GM15510 (cell line): ENCODE results near the gene NAA60.

Experiments
- POLR2A ChIP-seq: IDR thresholded peaks from 3 replicates; pipeline ENCODE4 v1.6.1; 2011; ENCODE audit warnings: borderline replicate concordance; ENCODE audit not compliant: insufficient read length; ENCODE audit errors: extremely low read depth

The NAA60 gene

GRCh38 chr16:3457434-3458252 is 14.2 kb downstream of the NAA60 start:
- TF ChIP-seq POLR2A = peak; percentile 82

DNA sequence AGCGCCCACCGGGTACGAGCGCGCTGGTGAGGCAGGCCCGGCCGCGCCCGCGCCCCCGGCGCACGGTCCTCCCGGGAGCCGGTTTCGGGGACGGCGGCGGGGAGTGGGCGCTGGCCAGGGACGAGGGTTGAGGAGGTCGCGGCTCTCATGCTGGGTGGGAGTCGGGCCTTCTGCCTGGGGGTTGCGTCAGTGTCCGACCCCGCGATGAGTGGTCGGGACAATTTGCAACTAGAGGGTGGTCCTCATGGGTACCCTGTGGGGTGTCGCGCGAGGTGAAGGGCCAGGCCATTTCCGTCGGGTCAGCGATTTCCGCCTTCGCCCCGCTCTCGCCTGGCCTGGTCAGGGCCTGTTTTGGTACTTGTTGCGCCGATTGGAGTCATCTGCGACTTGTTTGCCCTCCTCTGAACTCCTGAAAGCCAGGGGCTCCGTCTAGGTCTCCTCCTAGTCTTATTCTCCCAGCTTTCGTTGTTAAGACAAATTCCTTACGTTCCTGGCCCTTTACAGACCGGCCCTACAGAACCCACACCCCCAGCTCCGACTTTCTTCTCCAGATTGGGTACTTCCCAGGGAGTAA is 14.9 kb downstream of the NAA60 start:
- no peak for TF ChIP-seq POLR2A

GRCh38 chr16:3458852-3459361 is 15.4 kb downstream of the NAA60 start:
- TF ChIP-seq POLR2A = no peak

DNA sequence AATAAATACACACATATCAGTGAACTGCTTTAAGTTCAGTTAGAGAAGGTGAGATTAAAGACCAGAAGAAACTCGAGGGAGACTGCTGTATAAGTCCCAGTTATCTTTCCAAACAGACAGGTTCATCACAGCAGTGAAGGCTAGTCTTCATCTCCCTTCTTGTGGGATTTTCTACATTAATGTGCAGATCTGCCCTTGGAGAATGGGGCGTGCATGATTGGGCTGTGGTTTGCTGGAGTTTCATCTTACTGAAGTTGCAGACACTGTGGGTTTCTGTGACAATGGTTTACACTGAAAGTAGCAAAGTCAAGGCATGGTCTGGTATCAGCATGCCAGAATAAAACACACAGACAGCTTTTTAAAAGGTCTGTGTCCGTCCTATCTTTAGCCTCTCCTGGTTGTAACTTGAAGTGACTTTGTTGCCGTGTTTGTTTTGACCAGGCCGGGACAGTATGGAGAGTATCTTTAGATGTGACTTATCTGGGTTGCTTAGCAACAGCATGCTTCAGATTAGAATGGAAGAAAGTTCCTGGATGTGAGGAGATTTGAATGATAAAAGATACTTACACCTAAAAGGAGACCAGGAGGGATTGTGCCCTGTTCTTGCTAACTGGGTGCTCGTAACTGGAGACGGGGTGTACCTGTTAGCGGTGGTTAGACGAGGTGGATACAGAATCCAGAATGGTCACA is 16.1 kb downstream of the NAA60 start:
- no peak for TF ChIP-seq POLR2A

DNA sequence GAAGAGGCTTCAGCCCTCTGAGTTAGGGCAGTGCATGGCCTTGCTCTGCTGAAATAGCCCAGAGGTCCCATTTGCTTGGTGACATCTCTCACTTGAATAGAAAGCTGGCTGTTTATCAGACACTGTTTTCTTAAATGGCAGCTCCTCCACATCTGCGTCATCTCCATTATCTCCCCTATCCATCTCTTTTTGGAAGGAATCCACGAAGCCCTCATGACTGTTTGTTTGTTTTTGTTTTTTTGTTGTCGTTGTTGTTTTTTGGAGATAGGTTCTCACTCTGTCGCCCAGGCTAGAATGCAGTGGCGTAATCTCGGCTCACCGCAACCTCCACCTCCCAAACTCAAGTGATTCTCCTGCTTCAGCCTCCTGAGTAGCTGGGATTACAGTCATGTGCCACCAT is 16.6 kb downstream of the NAA60 start:
- TF ChIP-seq POLR2A = no peak

- TF ChIP-seq POLR2A = no peak
These were observed 17.1 kb downstream of the NAA60 start for GRCh38 chr16:3460585-3460984.

DNA sequence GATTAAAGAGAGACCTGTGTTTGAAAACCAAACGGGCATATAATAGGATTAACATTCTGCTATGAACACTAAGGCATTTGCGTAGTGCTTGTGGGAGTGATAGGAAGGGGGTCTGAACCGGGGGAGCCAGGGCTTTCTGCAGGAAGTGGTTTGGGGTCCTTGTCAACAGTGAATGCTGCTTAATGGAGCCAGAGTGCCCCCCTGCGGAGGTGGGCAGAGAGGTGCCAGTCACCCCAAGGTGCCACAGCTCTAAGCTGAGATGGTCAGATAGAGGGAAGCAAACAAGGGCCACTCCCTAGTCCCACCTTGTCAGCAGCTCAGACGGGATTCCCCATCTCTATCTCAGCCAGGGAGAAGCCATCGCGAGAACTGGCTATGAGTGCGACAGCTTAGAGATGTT is 17.7 kb downstream of the NAA60 start:
- no peak for TF ChIP-seq POLR2A

- no peak for TF ChIP-seq POLR2A
These were observed 21.8 kb downstream of the NAA60 start for GRCh38 chr16:3465301-3465700.

DNA sequence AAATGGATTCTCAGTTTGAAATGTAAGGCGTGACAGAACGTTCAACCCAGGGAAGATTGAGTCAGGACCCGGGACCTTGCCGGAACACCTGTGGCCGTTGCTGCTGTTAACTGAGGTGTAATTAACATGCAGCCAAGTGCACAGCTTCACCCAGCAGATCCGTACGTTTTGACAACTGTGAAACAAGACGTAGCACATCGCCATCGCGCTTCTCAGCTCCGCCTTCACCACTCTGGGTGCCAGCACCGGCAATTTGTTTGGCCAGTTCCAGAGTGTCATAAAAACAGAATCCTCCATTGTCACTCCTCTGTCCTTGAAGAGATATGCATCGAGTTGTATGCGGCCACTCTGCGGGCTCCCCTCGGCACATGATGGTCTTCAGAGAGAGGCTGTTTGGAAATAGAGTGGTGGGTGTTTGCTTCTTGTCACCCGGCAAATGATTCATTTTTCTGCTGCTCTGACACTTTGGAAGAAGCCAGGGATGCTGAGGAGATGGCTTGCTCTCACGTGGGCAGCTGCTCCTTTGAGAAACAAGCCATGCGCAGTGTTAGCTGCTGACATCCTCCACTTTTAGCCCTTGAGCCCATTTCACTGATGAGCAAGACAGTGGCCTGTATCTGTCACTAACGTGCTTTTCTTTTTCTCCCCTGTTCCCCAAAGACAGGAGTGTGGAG is 22.6 kb downstream of the NAA60 start:
- no peak for TF ChIP-seq POLR2A

GRCh38 chr16:3467182-3467581 is 23.7 kb downstream of the NAA60 start:
- no peak for TF ChIP-seq POLR2A

DNA sequence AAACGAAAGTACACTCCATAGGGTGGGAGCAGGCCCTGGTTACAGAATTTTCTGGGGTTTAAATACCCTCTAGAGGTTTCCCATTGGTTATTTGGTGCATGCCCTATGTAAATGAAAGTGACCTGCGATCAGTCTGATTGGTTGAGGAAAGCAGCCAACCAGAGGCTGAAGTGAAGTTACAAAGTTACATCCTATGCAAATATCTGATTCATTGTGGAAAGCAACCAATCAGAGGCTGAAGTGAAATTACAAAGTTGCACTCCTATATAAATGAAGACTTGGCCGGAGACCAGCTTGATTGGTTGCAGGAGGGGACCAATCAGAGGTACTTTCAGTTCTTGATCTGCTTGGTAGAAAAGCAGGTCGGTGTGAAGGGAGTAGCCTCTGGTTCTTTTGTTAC is 24.4 kb downstream of the NAA60 start:
- TF ChIP-seq POLR2A = no peak

- TF ChIP-seq POLR2A = no peak
These were observed 25.0 kb downstream of the NAA60 start for GRCh38 chr16:3468501-3468900.

DNA sequence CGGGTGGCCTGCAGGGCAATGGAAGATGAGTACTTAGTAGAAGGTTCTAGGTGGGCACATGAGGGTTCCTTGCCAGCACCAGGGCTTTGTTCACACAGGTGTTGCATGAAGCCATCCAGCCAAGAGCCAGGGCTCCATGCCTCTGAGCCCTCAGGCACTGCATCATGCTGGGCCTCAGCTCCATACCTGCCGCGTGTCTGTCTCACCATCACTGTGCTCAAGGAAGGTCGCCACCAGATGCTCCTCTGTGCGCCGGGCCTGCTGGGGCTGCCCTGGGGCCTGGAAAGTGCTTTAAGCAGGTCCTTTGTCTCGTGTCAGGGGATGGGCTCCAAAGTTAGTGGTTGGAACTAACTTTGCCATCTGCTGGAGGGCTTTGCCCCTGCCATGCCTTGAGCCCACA is 26.3 kb downstream of the NAA60 start:
- TF ChIP-seq POLR2A = no peak

DNA sequence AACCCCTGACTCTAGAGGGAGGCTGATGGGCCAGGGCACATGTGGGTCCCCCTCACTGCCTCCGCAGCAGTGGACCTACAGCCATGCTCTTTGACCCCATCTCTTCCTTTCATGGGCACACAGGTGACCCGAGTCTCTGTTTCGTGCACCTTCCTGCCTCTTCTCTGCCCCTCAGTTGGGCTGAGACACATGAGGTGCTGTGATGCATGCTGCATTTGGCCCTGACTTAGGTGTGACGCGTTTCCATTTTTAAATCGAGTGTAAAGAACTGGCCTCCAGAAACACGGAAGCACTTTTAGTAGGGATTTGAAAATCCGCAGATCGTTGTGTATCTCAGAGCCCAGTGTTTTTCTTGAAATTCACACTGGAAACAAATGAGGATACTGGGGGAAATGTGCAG is 27.2 kb downstream of the NAA60 start:
- no peak for TF ChIP-seq POLR2A
